ENCODE results near the gene TPH1. TPM values are rescaled to one million over a fixed set of nuclear protein-coding genes. Genes with fewer than 3 reads are reported as not detected.
A peak's percentile ranks its signal among the peaks of the same experiment; 100 is the strongest.

The TPH1 gene
- total and polyA plus RNA-seq, 9 of the 15 experiments (the other 6 are each of a cell fraction or from before 2014, with no cell fraction given), result 0.04 to 0.29 (median 0.17) TPM

DNA sequence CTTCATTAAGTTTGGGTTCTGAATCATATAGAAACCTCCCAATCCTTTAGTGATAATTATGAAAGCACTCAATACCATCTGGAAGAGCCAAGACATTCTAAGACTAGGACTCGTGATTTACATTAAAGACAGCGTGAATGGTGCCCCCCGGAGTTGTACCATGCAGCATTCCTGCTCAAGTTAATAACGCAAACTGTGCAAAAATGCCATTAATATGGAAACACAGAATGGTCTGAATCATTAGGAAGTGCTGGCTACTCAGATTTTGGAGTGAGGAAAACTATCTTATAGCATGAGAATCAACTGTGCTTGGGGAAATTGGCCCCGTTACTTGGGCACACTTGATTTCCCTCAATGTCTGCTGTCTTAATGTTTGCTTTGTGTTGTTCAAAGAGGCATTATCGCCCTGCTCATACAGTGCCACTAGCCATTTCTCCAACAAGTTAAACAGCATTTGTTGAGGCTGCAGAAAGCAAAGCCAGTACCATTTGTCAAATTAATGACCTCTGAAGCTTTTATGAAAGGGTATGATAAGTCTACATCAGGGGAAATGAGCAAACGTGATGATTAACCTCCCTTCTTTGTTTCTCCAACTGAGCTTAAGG, 18.5 kb upstream of the TPH1 start:
- ChIA-PET CTCF (ENCODE audit: low intra/inter-chr PET ratio) (no interaction called here), POLR2A (interaction anchor here (0.7 to 0.9 kb wide), 2 partner anchors 15 to 824 kb away, joined by 3 read pairs; no protein-coding TSS in a partner anchor)
- 30% methylated on average over 7 of the region's 7 CpGs for WGBS (ENCODE audit: insufficient coverage, low coverage, missing lambda C conversion rate)
- H3K4me3 ChIP-seq, result no peak overlapping the region
- TF ChIP-seq MYC (IDR thresholded peaks at IDR 0.05; ENCODE audit: low read depth, low read length), result no peak
- no peak for TF ChIP-seq MYC (CRISPR knock-in tag; IDR thresholded peaks at IDR 0.05; ENCODE audit: borderline replicate concordance, low read depth)
- 0 out of 2 replicates have a peak, but pooled peaks have one; percentile 18 for TF ChIP-seq ZNF316 (IDR thresholded peaks at IDR 0.05)
- DNase-seq (ENCODE audit: extremely low read depth in 1 of 4, low spot score in 3 of 4) (no peak), FAIRE-seq (no peak), ATAC-seq (no peak)
- no peaks in the 10 kb centered on the region for H3K9me3 ChIP-seq (replicated peaks; ENCODE audit: control insufficient read depth, insufficient read depth, low read depth, low read length)
- H3K79me2 ChIP-seq (ENCODE audit: control insufficient read depth, insufficient read depth, low read length), result no peaks in the 10 kb centered on the region
- no peak overlapping the region for H2AFZ ChIP-seq (ENCODE audit: low read depth, low read length)
- in situ Hi-C loops (cut with MboI), result no loop called here
- BruUV-seq (replicated peaks), result no TSS peak
- H3K4me2 ChIP-seq (ENCODE audit: insufficient read depth, low read length), result no peak overlapping the region
- H3K9ac ChIP-seq (ENCODE audit: insufficient read depth in 1 of 2, low read depth in 2 of 2, low read length in 2 of 2), result no peak overlapping the region
- no peak overlapping the region for H3K27ac ChIP-seq (ENCODE audit: extremely low read depth, low read depth, low read length)
- no peaks in the 10 kb centered on the region for H3K4me1 ChIP-seq (replicated peaks in 1 of 2; ENCODE audit: control insufficient read depth in 2 of 2, insufficient read depth in 2 of 2, low read length in 2 of 2)
- H3K9me1 ChIP-seq (ENCODE audit: control insufficient read depth, insufficient read depth, low read length), result no peaks in the 10 kb centered on the region
- H3K36me3 ChIP-seq (ENCODE audit: control insufficient read depth, insufficient read depth, low read length), result no peaks in the 10 kb centered on the region
- intact Hi-C loops (cut with micrococcal nuclease), result no loop called here
- no peaks in the 10 kb centered on the region for H4K20me1 ChIP-seq (replicated peaks; ENCODE audit: control insufficient read depth, insufficient read depth, low read length)
- H3K27me3 ChIP-seq (ENCODE audit: control insufficient read depth in 2 of 2, insufficient read depth in 2 of 2, low read length in 2 of 2), result no peaks in the 10 kb centered on the region

DNA sequence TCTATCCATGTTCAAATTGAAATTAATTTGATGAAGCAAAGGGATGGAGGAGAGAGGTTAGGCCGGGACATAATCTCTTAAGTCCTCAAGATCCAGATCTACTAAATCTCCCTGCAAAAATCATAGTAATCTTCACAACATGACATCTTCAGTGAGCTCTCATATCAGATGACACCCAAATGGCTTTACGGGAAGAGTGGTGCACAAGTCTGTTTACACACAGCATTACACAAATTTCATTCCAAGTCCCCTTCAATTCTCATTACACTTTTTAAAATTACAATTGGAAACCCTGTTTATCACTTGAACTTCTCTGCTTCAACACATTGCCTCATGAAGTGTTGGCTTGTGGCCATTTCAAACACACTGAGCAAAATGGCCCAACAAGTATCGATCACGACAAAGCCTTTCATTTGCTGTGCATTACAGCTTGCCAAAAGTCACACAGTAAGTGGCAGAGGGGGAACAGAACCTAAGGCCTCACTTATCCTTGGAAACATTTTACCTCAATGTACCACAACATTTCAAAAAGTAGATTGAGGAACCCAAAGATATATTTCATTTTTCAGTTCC, 17.9 kb upstream of the TPH1 start:
- Histone ChIP-seq H3K79me2 (ENCODE audit: control insufficient read depth, insufficient read depth, low read length) (no peaks in the 10 kb centered on the region), H3K9ac (ENCODE audit: insufficient read depth in 1 of 2, low read depth in 2 of 2, low read length in 2 of 2) (no peak overlapping the region), H3K4me2 (ENCODE audit: insufficient read depth, low read length) (no peak overlapping the region), H3K36me3 (ENCODE audit: control insufficient read depth, insufficient read depth, low read length) (no peaks in the 10 kb centered on the region), H4K20me1 (replicated peaks; ENCODE audit: control insufficient read depth, insufficient read depth, low read length) (no peaks in the 10 kb centered on the region), H3K4me3 (no peak overlapping the region), H3K9me1 (ENCODE audit: control insufficient read depth, insufficient read depth, low read length) (no peaks in the 10 kb centered on the region), H3K9me3 (replicated peaks; ENCODE audit: control insufficient read depth, insufficient read depth, low read depth, low read length) (no peaks in the 10 kb centered on the region), H2AFZ (ENCODE audit: low read depth, low read length) (no peak overlapping the region), H3K4me1 (replicated peaks in 1 of 2; ENCODE audit: control insufficient read depth in 2 of 2, insufficient read depth in 2 of 2, low read length in 2 of 2) (no peaks in the 10 kb centered on the region), H3K27ac (ENCODE audit: extremely low read depth, low read depth, low read length) (no peak overlapping the region), H3K27me3 (ENCODE audit: control insufficient read depth in 2 of 2, insufficient read depth in 2 of 2, low read length in 2 of 2) (no peaks in the 10 kb centered on the region)
- intact Hi-C loops (cut with micrococcal nuclease), result no loop called here
- POLR2A ChIA-PET, result interaction anchor here (0.6 kb wide), 1 partner anchor 428 kb away, joined by 3 read pairs; no protein-coding TSS in a partner anchor
- DNase-seq (ENCODE audit: extremely low read depth in 1 of 4, low spot score in 3 of 4), result no peak
- no peak for TF ChIP-seq ZKSCAN8 (CRISPR knock-in tag; IDR thresholded peaks at IDR 0.05)
- TF ChIP-seq HNRNPUL1 (IDR thresholded peaks at IDR 0.05; ENCODE audit: low read length), result no peak
- no peak for TF ChIP-seq SMAD2 (IDR thresholded peaks at IDR 0.05; ENCODE audit: low read depth, low read length)
- TF ChIP-seq ZNF830 (CRISPR knock-in tag; IDR thresholded peaks at IDR 0.05), result no peak
- no TSS peak for BruUV-seq (replicated peaks)
- CTCF ChIA-PET (ENCODE audit: low intra/inter-chr PET ratio), result no interaction called here
- WGBS (ENCODE audit: insufficient coverage, low coverage, missing lambda C conversion rate), result 56% methylated on average over 4 of the region's 4 CpGs
- FAIRE-seq, result no peak
- in situ Hi-C loops (cut with MboI), result no loop called here
- ATAC-seq, result no peak
